Tibial nerve (tissue), 3 donors: ENCODE measurements around the gene ZSCAN22.

ENCODE experiments used
- POLR2A ChIP-seq, 2 donors: fragments of 450-650 bp; IDR thresholded peaks; one replicate each; pipeline ENCODE4 v1.6.1; 2017; ENCODE audit warnings: antibody characterized with exemption in 2 of 2, mild to moderate bottlenecking in 2 of 2, moderate library complexity in 2 of 2
- TF ChIP-seq, protein P1 (sequence below), 5 experiments: fragments of 200-600 bp in 3 of 5; fragments of 450-650 bp in 2 of 5; sonication (generic) in 3 of 5; IDR thresholded peaks; one replicate each; pipeline ENCODE4 v1.5.1; 2016 to 2019; ENCODE audit warnings: antibody characterized with exemption in 5 of 5, mild to moderate bottlenecking in 3 of 5, moderate library complexity in 2 of 5

DNA sequence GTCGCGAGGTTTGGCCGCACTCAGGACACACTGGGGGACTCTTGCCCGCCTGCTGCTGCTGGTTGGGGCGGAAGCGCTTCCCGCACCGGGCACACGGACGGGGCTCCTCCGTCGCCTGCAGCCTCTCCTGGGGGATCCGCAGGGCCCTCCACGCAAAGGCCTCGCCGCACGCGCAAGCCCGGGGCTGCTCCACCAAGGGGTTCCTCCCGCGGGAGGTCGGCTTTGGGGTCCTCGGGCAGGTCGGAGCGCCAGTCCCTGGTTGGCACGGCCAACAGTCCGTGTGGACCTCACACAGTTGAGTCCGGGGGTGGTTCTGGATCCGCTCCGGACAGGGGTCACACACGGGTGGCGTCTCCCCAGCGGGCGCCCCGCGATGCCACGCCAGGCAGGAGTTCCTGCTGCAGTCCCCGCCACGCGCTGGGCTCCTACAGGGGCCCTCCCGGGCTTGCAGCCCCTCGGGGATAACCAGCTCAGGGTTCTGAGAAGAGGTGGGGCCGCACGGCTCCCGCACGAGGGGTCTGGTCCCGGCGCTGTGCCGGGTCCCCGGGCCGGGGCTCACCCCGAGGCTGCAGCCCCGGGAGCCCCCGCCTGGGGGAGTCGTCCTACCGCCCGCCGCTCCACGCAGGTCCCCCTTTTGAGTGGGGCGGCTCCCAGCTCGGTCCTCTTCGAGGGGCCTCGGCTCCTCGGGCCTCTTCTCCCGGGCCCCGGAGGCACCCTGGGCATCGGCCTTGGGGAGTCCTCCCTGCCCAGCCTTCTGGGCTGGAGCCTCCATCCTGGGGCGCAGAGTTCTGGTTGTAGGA is 42.0 kb downstream of the ZSCAN22 start:
- TF ChIP-seq, protein P1, sequence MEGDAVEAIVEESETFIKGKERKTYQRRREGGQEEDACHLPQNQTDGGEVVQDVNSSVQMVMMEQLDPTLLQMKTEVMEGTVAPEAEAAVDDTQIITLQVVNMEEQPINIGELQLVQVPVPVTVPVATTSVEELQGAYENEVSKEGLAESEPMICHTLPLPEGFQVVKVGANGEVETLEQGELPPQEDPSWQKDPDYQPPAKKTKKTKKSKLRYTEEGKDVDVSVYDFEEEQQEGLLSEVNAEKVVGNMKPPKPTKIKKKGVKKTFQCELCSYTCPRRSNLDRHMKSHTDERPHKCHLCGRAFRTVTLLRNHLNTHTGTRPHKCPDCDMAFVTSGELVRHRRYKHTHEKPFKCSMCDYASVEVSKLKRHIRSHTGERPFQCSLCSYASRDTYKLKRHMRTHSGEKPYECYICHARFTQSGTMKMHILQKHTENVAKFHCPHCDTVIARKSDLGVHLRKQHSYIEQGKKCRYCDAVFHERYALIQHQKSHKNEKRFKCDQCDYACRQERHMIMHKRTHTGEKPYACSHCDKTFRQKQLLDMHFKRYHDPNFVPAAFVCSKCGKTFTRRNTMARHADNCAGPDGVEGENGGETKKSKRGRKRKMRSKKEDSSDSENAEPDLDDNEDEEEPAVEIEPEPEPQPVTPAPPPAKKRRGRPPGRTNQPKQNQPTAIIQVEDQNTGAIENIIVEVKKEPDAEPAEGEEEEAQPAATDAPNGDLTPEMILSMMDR (IDR thresholded peaks at IDR 0.05), result no peak
- no peak for TF ChIP-seq POLR2A (IDR thresholded peaks at IDR 0.05)
